ENCODE results near the gene MCUR1.
A peak's percentile ranks its signal among the peaks of the same experiment; 100 is the strongest.
"Not testable (repeated sequence)": the region's sequence is repeated elsewhere in the genome, so short reads cannot be mapped to it uniquely, and the experiment has no call there.

MCUR1 gene

GRCh38 chr6:13828656-13829301 is 14.4 kb upstream of the MCUR1 start:
- DNase-seq, result not testable (repeated sequence)

GRCh38 chr6:13827032-13827431 is 12.7 kb upstream of the MCUR1 start:
- DNase-seq, result no peak

- no peak for DNase-seq
Observed at GRCh38 chr6:13825871-13826270, 11.5 kb upstream of the MCUR1 start.

GRCh38 chr6:13818341-13818740 is 4.0 kb upstream of the MCUR1 start:
- DNase-seq, result no peak

- DNase-seq, result no peak
Observed at GRCh38 chr6:13814938-13815575, 700 bp upstream of the MCUR1 start.

GRCh38 chr6:13813621-13814175 is 659 bp downstream of the MCUR1 start:
- peak in 2 of 5 donors; percentile 9 to 24 for DNase-seq

- DNase-seq, result no peak
Observed at GRCh38 chr6:13813026-13813425, 1.3 kb downstream of the MCUR1 start.

- no peak for DNase-seq
Observed at GRCh38 chr6:13812359-13812642, 2.1 kb downstream of the MCUR1 start.

GRCh38 chr6:13811627-13812358 is 2.6 kb downstream of the MCUR1 start:
- no peak for DNase-seq

- no peak for DNase-seq
Observed at GRCh38 chr6:13810688-13811446, 3.5 kb downstream of the MCUR1 start.

- DNase-seq, result no peak
Observed at GRCh38 chr6:13808801-13809200, 5.6 kb downstream of the MCUR1 start.

GRCh38 chr6:13807696-13808095 is 6.7 kb downstream of the MCUR1 start:
- no peak for DNase-seq

- no peak for DNase-seq
Observed at GRCh38 chr6:13803581-13803980, 10.8 kb downstream of the MCUR1 start.

- no peak for DNase-seq
Observed at GRCh38 chr6:13800615-13801014, 13.7 kb downstream of the MCUR1 start.

- no peak for DNase-seq
Observed at GRCh38 chr6:13796781-13797180, 17.6 kb downstream of the MCUR1 start.

GRCh38 chr6:13795041-13795750 is 19.2 kb downstream of the MCUR1 start:
- peak; percentile 27 to 78 (median 72) for DNase-seq

GRCh38 chr6:13794184-13794583 is 20.2 kb downstream of the MCUR1 start:
- DNase-seq, result peak in 1 of 5 donors; percentile 67

- DNase-seq, result no peak
Observed at GRCh38 chr6:13789746-13790145, 24.6 kb downstream of the MCUR1 start.

- DNase-seq, result no peak
Observed at GRCh38 chr6:13788820-13789219, 25.5 kb downstream of the MCUR1 start.

- peak in 1 of 5 donors; percentile 48 for DNase-seq
Observed at GRCh38 chr6:13787137-13787536, 27.2 kb downstream of the MCUR1 start.

GRCh38 chr6:13780162-13780561 is 34.2 kb downstream of the MCUR1 start:
- not testable (repeated sequence) for DNase-seq

GRCh38 chr6:13778028-13778427 is 36.3 kb downstream of the MCUR1 start:
- DNase-seq, result no peak

Measured in T-helper 1 cell (primary cell).